Measurements from ENCODE around the gene RSL24D1. TPM values are rescaled to one million over a fixed set of nuclear protein-coding genes. Genes with fewer than 3 reads are reported as not detected.

The RSL24D1 gene
- total and polyA plus RNA-seq, 9 of the 15 experiments (the other 6 are each of a cell fraction or from before 2014, with no cell fraction given), result 133 to 324 (median 223) TPM

- TF ChIP-seq POLR2B (IDR thresholded peaks at IDR 0.05; ENCODE audit: low read depth, partially characterized antibody) (peak; percentile 47), ZNF41 (CRISPR knock-in tag; conservative IDR thresholded peaks at IDR 0.05) (no peak)
- TF ChIP-seq, protein P1, sequence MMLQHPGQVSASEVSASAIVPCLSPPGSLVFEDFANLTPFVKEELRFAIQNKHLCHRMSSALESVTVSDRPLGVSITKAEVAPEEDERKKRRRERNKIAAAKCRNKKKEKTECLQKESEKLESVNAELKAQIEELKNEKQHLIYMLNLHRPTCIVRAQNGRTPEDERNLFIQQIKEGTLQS (IDR thresholded peaks at IDR 0.05), result peak; percentile 71
- TF ChIP-seq, protein P1 (CRISPR knock-in tag; conservative IDR thresholded peaks at IDR 0.05), result no peak
These were observed 5.5 kb upstream of the RSL24D1 start (continued) for GRCh38 chr15:55202206-55202605.

DNA sequence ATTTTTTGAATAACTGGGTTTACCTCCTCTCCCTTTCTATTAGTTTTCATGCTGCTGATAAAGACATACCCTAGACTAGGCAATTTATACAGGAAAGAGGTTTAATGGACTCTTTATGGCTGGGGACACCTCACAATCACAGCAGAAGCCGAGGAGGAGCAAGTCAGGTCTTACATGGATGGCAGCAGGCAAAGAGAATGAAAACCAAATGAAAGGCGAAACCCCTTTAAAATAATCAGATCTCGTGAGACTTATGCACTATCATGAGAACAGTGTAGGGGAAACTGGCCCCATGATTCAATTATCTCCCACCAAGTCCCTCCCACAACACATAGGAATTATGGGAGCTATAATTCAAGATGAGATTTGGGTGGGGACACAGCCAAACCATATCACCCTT lies 2.0 kb upstream of the RSL24D1 start:
- intact Hi-C loops (cut with micrococcal nuclease) (loop anchor here (5.0 kb wide), 2 partner anchors 89 to 239 kb away; partner anchors contain the start of gene RAB27A), in situ Hi-C loops (cut with MboI) (no loop called here)
- ATAC-seq (no peak), FAIRE-seq (no peak), DNase-seq (ENCODE audit: extremely low read depth in 1 of 4, low spot score in 3 of 4) (peak in 1 of 4 experiments; percentile 18)
- Histone ChIP-seq H3K79me2 (ENCODE audit: control insufficient read depth, insufficient read depth, low read length) (peaks cover 33% of the 10 kb centered on the region), H3K9ac (ENCODE audit: insufficient read depth in 1 of 2, low read depth in 2 of 2, low read length in 2 of 2) (no peak overlapping the region), H3K27me3 (ENCODE audit: control insufficient read depth in 2 of 2, insufficient read depth in 2 of 2, low read length in 2 of 2) (no peaks in the 10 kb centered on the region), H3K36me3 (ENCODE audit: control insufficient read depth, insufficient read depth, low read length) (peaks cover 25% of the 10 kb centered on the region), H3K9me3 (replicated peaks; ENCODE audit: control insufficient read depth, insufficient read depth, low read depth, low read length) (peaks cover 13% of the 10 kb centered on the region), H2AFZ (ENCODE audit: low read depth, low read length) (no peak overlapping the region), H3K4me3 (no peak overlapping the region), H3K27ac (ENCODE audit: extremely low read depth, low read depth, low read length) (no peak overlapping the region), H4K20me1 (replicated peaks; ENCODE audit: control insufficient read depth, insufficient read depth, low read length) (peaks cover 18% of the 10 kb centered on the region; the same call in 1 of the 2 replicates), H3K9me1 (ENCODE audit: control insufficient read depth, insufficient read depth, low read length) (no peaks in the 10 kb centered on the region), H3K4me2 (ENCODE audit: insufficient read depth, low read length) (no peak overlapping the region), H3K4me1 (replicated peaks in 1 of 2; ENCODE audit: control insufficient read depth in 2 of 2, insufficient read depth in 2 of 2, low read length in 2 of 2) (peaks cover 3 to 14% of the 10 kb centered on the region in 2 experiments; a peak in 3 of 5 replicates)
- ChIA-PET CTCF (ENCODE audit: low intra/inter-chr PET ratio) (no interaction called here), POLR2A (interaction anchor here (0.6 kb wide), 1 partner anchor 18 kb away, joined by 4 read pairs; no protein-coding TSS in a partner anchor)
- no TSS peak for BruUV-seq (replicated peaks)
- 90% methylated on average over 3 of the region's 3 CpGs for WGBS (ENCODE audit: insufficient coverage, low coverage, missing lambda C conversion rate)
- TF ChIP-seq ZEB2 (IDR thresholded peaks at IDR 0.05), result peak; percentile 78
- TF ChIP-seq FOXM1 (IDR thresholded peaks at IDR 0.05; ENCODE audit: low read depth), result peak; percentile 40; the same call in 1 of the 2 replicates
- no peak for TF ChIP-seq FOXM1 (CRISPR knock-in tag; IDR thresholded peaks at IDR 0.05; ENCODE audit: low read depth)
- peak; percentile 8 for TF ChIP-seq RBM25 (IDR thresholded peaks at IDR 0.05; ENCODE audit: low read depth, low read length, severe bottlenecking)
- TF ChIP-seq ZNF445 (CRISPR knock-in tag; IDR thresholded peaks at IDR 0.05; ENCODE audit: low read depth), result no peak
- 0 out of 2 replicates have a peak, but pooled peaks have one; percentile 47 for TF ChIP-seq XRCC3 (IDR thresholded peaks at IDR 0.05)
- TF ChIP-seq, protein P2, sequence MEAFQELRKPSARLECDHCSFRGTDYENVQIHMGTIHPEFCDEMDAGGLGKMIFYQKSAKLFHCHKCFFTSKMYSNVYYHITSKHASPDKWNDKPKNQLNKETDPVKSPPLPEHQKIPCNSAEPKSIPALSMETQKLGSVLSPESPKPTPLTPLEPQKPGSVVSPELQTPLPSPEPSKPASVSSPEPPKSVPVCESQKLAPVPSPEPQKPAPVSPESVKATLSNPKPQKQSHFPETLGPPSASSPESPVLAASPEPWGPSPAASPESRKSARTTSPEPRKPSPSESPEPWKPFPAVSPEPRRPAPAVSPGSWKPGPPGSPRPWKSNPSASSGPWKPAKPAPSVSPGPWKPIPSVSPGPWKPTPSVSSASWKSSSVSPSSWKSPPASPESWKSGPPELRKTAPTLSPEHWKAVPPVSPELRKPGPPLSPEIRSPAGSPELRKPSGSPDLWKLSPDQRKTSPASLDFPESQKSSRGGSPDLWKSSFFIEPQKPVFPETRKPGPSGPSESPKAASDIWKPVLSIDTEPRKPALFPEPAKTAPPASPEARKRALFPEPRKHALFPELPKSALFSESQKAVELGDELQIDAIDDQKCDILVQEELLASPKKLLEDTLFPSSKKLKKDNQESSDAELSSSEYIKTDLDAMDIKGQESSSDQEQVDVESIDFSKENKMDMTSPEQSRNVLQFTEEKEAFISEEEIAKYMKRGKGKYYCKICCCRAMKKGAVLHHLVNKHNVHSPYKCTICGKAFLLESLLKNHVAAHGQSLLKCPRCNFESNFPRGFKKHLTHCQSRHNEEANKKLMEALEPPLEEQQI (IDR thresholded peaks at IDR 0.05), result peak; percentile 90
- no peak for TF ChIP-seq ID3 (CRISPR knock-in tag; IDR thresholded peaks at IDR 0.05)
- no peak for TF ChIP-seq ID3 (tag; IDR thresholded peaks at IDR 0.05)
- TF ChIP-seq, protein P3, sequence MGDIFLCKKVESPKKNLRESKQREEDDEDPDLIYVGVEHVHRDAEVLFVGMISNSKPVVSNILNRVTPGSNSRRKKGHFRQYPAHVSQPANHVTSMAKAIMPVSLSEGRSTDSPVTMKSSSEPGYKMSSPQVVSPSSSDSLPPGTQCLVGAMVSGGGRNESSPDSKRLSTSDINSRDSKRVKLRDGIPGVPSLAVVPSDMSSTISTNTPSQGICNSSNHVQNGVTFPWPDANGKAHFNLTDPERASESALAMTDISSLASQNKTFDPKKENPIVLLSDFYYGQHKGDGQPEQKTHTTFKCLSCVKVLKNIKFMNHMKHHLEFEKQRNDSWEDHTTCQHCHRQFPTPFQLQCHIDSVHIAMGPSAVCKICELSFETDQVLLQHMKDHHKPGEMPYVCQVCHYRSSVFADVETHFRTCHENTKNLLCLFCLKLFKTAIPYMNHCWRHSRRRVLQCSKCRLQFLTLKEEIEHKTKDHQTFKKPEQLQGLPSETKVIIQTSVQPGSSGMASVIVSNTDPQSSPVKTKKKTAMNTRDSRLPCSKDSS (IDR thresholded peaks at IDR 0.05; ENCODE audit: low read depth, partially characterized antibody), result peak; percentile 90
- TF ChIP-seq ZFX (CRISPR knock-in tag; IDR thresholded peaks at IDR 0.05), result no peak
- peak; percentile 100 for TF ChIP-seq ZNF431 (CRISPR knock-in tag; IDR thresholded peaks at IDR 0.05)

Measured in K562 (cell line).